ENCODE measurements around the gene WNT2B.
"Not testable (repeated sequence)": the region's sequence is repeated elsewhere in the genome, so short reads cannot be mapped to it uniquely, and the experiment has no call there.

DNA sequence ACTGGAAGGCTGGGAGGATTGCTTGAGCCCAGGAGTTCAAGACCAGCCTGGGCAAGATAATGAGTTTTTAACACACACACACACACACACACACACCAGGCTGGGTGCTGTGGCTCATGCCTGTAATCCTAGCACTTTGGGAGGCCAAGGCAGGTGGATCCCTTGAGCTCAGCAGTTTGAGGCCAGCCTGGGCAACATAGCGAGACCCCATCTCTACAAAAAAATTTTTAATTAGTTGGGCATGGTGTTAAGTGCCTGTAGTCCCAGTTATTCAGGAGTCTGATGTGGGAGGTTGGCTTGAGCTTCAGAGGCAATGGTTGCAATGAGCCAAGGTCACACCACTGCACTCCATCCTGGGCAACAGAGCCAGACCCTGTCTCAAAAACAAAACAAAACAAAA is 22.7 kb upstream of the WNT2B start:
- TF ChIP-seq, protein P1, sequence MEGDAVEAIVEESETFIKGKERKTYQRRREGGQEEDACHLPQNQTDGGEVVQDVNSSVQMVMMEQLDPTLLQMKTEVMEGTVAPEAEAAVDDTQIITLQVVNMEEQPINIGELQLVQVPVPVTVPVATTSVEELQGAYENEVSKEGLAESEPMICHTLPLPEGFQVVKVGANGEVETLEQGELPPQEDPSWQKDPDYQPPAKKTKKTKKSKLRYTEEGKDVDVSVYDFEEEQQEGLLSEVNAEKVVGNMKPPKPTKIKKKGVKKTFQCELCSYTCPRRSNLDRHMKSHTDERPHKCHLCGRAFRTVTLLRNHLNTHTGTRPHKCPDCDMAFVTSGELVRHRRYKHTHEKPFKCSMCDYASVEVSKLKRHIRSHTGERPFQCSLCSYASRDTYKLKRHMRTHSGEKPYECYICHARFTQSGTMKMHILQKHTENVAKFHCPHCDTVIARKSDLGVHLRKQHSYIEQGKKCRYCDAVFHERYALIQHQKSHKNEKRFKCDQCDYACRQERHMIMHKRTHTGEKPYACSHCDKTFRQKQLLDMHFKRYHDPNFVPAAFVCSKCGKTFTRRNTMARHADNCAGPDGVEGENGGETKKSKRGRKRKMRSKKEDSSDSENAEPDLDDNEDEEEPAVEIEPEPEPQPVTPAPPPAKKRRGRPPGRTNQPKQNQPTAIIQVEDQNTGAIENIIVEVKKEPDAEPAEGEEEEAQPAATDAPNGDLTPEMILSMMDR (optimal IDR thresholded peaks at IDR 0.05 in 1 of 3, IDR thresholded peaks at IDR 0.05 in 1 of 3, conservative IDR thresholded peaks at IDR 0.05 in 1 of 3; ENCODE audit: extremely low read depth in 1 of 3, insufficient read depth in 2 of 3, low read length in 3 of 3): not testable (repeated sequence)
- not testable (repeated sequence) for TF ChIP-seq EZH2 (IDR thresholded peaks at IDR 0.05; ENCODE audit: low read length)

Measured in keratinocyte (primary cell).